OCI-LY7 (cell line): ENCODE data around the gene RAD23B.

Experiments used
- CTCF ChIP-seq: fragments of 200-600 bp; sonication (generic); conservative IDR thresholded peaks from 2 replicates; pipeline ENCODE4 v1.5.1; 2014; ENCODE audit warnings: mild to moderate bottlenecking, antibody characterized with exemption, low read length, moderate library complexity, mixed read lengths
- EZH2phosphoT487 ChIP-seq: fragments of 200-600 bp; sonication (generic); IDR thresholded peaks from 2 replicates; pipeline ENCODE4 v1.6.1; 2018; ENCODE audit warnings: low read depth, borderline replicate concordance, mild to moderate bottlenecking, mixed run types, antibody characterized with exemption, low read length, moderate library complexity, mixed read lengths

- TF ChIP-seq CTCF (no peak), EZH2phosphoT487 (no peak)
Observed at GRCh38 chr9:107338911-107339659, 56.0 kb downstream of the RAD23B start.
